ENCODE data around the gene ATR. TPM values are rescaled to one million over a fixed set of nuclear protein-coding genes. Genes with fewer than 3 reads are reported as not detected.

Gene ATR
- total and polyA plus RNA-seq, 2 of the 4 experiments (the other 2 are of a cell fraction), result 9.5 to 28.0 TPM

GRCh38 chr3:142498397-142499180 is 79.9 kb downstream of the ATR start:
- Histone ChIP-seq H4K5ac (ENCODE audit: low read depth, low read length) (no peak overlapping the region), H3K27ac (ENCODE audit: insufficient read depth, low read length) (no peak overlapping the region), H4K91ac (ENCODE audit: insufficient read depth, low read depth, low read length) (no peak overlapping the region), H3K23ac (ENCODE audit: low read depth, low read length) (no peak overlapping the region), H2AK9ac (replicated peaks; ENCODE audit: low read depth, low read length, poor library complexity) (no peak overlapping the region), H3K18ac (ENCODE audit: low read depth, low read length) (no peak overlapping the region), H3K9ac (ENCODE audit: low read depth, low read length) (no peak overlapping the region), H3K36me3 (ENCODE audit: control insufficient read depth, insufficient read depth, low read length) (peaks cover 2% of the 10 kb centered on the region; the same call in 1 of the 2 replicates), H3K9me3 (ENCODE audit: control insufficient read depth, insufficient read depth, low read length) (no peaks in the 10 kb centered on the region), H3K9me1 (ENCODE audit: insufficient read depth, low read length) (no peaks in the 10 kb centered on the region), H3K4me3 (ENCODE audit: insufficient read depth, low read depth, low read length) (no peak overlapping the region), H3K79me1 (ENCODE audit: low read depth in 1 of 2, low read length in 2 of 2) (peaks cover 0 to 4% of the 10 kb centered on the region in 2 experiments; a peak in 1 of 4 replicates), H2AK5ac (ENCODE audit: low read depth, low read length) (no peak overlapping the region), H2BK120ac (ENCODE audit: low read depth, low read length) (no peak overlapping the region), H3K4ac (ENCODE audit: low read depth, low read length) (no peak overlapping the region), H2AFZ (replicated peaks; ENCODE audit: low read length, poor library complexity) (no peak overlapping the region), H4K8ac (ENCODE audit: low read depth in 2 of 2, low read length in 2 of 2) (no peak overlapping the region), H3K27me3 (ENCODE audit: control insufficient read depth, insufficient read depth, low read length) (no peaks in the 10 kb centered on the region), H3K14ac (replicated peaks; ENCODE audit: low read depth, low read length) (no peak overlapping the region), H2BK20ac (ENCODE audit: low read depth, low read length) (no peak overlapping the region), H3K56ac (ENCODE audit: extremely low read depth, insufficient read depth, low read length) (no peak overlapping the region), H2BK5ac (ENCODE audit: low read depth, low read length, poor library complexity, severe bottlenecking) (no peak overlapping the region), H4K20me1 (ENCODE audit: insufficient read depth, low read length) (no peaks in the 10 kb centered on the region), H3K4me2 (ENCODE audit: low read depth, low read length) (no peak overlapping the region), H2BK15ac (ENCODE audit: low read depth, low read length) (no peak overlapping the region), H3K4me1 (ENCODE audit: control insufficient read depth, insufficient read depth, low read length) (peaks cover 2% of the 10 kb centered on the region; the same call in 1 of the 2 replicates)
- in situ Hi-C loops (cut with MboI; ENCODE audit: low sequenced_read_pairs) (no loop called here), dilution Hi-C loops (cut with HindIII; ENCODE audit: low sequenced_read_pairs, unreplicated experiment) (no loop called here), intact Hi-C loops (cut with micrococcal nuclease) (no loop called here)
- DNase-seq (peak; percentile 6), ATAC-seq (ENCODE audit: low read depth) (no peak)
- BruUV-seq (replicated peaks), result no TSS peak
- ChIA-PET CTCF (interaction anchor here (1.0 kb wide), 1 partner anchor 12 kb away, joined by 3 read pairs; no protein-coding TSS in a partner anchor), POLR2A (ENCODE audit: unreplicated experiment) (no interaction called here)
- no CpG with 5 or more reads among the region's 2 CpGs for WGBS, 2 experiments (ENCODE audit: extremely low coverage in 2 of 2, insufficient read length in 1 of 2)
- TF ChIP-seq, protein P1, sequence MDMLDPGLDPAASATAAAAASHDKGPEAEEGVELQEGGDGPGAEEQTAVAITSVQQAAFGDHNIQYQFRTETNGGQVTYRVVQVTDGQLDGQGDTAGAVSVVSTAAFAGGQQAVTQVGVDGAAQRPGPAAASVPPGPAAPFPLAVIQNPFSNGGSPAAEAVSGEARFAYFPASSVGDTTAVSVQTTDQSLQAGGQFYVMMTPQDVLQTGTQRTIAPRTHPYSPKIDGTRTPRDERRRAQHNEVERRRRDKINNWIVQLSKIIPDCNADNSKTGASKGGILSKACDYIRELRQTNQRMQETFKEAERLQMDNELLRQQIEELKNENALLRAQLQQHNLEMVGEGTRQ (IDR thresholded peaks at IDR 0.05; ENCODE audit: low read depth, low read length), result no peak
- TF ChIP-seq MXI1 (IDR thresholded peaks at IDR 0.05; ENCODE audit: borderline replicate concordance, low read depth, low read length) (no peak), POLR2A (IDR thresholded peaks at IDR 0.05; ENCODE audit: low read depth, low read length) (no peak), SMC3 (IDR thresholded peaks at IDR 0.05; ENCODE audit: low read depth, low read length) (no peak), MAFK (IDR thresholded peaks at IDR 0.05; ENCODE audit: low read depth, low read length) (no peak)
